GM13976 (cell line): ENCODE measurements around the gene GDF2.

ENCODE experiments used
- DNase-seq: peaks from one replicate; pipeline ENCODE4 v3.0.0; 2012; ENCODE audit warnings: low spot score
- CTCF ChIP-seq: IDR thresholded peaks from 2 replicates; pipeline ENCODE4 v1.5.1; 2012; ENCODE audit warnings: borderline replicate concordance, mild to moderate bottlenecking; ENCODE audit not compliant: insufficient read depth; ENCODE audit errors: extremely low read depth, missing control alignments, control extremely low read depth
- in situ Hi-C: fragments of 300-500 bp; cut with MboI; formaldehyde crosslinking; loops from one replicate; pipeline ENCODE4 v1.12.0; 2022; ENCODE audit warnings: low sequenced_read_pairs, mixed read lengths, inconsistent platforms; ENCODE audit not compliant: unreplicated experiment

Gene GDF2

GRCh38 chr10:47374611-47375536, 52.6 kb downstream of the GDF2 start:
- DNase-seq: no peak
- TF ChIP-seq CTCF: no peak
- in situ Hi-C loops: no loop called here

DNA sequence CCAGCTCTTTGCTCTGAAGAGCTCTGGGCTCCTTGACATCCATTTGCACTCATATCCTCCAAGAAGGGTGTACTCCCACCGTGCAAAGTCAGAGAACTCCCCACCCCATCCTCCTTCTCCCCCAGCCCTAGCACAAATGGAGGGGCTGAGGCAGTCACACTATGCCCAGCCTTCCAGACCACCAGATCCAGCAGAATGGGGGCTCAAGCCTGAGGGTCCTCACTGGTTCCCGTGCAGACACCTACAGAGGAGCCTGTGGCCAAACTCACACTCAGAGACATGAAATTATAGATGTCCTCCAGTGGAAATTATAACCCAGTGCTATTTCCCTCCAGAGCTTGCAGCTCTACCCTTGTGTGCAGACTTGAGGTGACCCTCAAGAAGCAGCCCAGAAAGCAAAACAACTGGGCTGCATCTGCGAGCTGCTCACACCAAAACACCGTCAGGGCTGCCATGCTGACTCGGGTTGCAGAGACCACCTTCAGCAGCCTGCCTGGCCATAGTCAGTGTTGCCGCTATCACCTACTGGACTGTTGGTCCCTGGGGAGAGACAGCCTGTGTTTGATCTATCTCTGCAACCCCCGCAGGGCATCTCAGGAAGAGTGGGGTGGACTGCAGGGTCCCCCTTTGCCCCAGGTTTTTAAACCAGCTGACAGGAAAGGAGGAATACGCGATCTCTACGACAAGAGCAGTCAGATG, 54.4 kb downstream of the GDF2 start:
- DNase-seq: peak; percentile 10
- TF ChIP-seq CTCF: no peak
- in situ Hi-C loops: no loop called here
